ENCODE measurements around the gene LBHD2. TPM values are rescaled to one million over a fixed set of nuclear protein-coding genes. Genes with fewer than 3 reads are reported as not detected.
"Not testable (repeated sequence)": the region's sequence is repeated elsewhere in the genome, so short reads cannot be mapped to it uniquely, and the experiment has no call there.

The LBHD2 gene
- total RNA-seq, 1 donor from 2014 or later: 0.60 TPM

- peak; percentile 67 for DNase-seq (ENCODE audit: low spot score)
Measured at GRCh38 chr14:103118018-103118662, 34.1 kb downstream of the LBHD2 start.

GRCh38 chr14:103118663-103119404 is 34.8 kb downstream of the LBHD2 start:
- peak; percentile 70 for DNase-seq (ENCODE audit: low spot score)

- not testable (repeated sequence) for DNase-seq (ENCODE audit: low spot score)
Measured at GRCh38 chr14:103119527-103119926, 35.5 kb downstream of the LBHD2 start.

GRCh38 chr14:103121121-103121845 is 37.3 kb downstream of the LBHD2 start:
- DNase-seq (ENCODE audit: low spot score): peak; percentile 63

GRCh38 chr14:103121846-103122584 is 38.0 kb downstream of the LBHD2 start:
- peak; percentile 87 for DNase-seq (ENCODE audit: low spot score)

- DNase-seq (ENCODE audit: low spot score): no peak
Measured at GRCh38 chr14:103122585-103122946, 38.6 kb downstream of the LBHD2 start.

GRCh38 chr14:103122947-103123633 is 39.1 kb downstream of the LBHD2 start, which contains the start of gene TNFAIP2:
Gene TNFAIP2, plus strand, starts transcription at chr14:103123461. Its CDS starts 2,997 bp downstream, at chr14:103126458.
- peak; percentile 54 for DNase-seq (ENCODE audit: low spot score)

GRCh38 chr14:103123634-103124500 is 39.9 kb downstream of the LBHD2 start:
- DNase-seq (ENCODE audit: low spot score): no peak

- DNase-seq (ENCODE audit: low spot score): no peak
Measured at GRCh38 chr14:103124501-103125001, 40.5 kb downstream of the LBHD2 start.

- no peak for DNase-seq (ENCODE audit: low spot score)
Measured at GRCh38 chr14:103125098-103126070, 41.4 kb downstream of the LBHD2 start.

- no peak for DNase-seq (ENCODE audit: low spot score)
Measured at GRCh38 chr14:103126088-103126872, 42.3 kb downstream of the LBHD2 start.

- DNase-seq (ENCODE audit: low spot score): peak; percentile 63
Measured at GRCh38 chr14:103126873-103127304, 42.9 kb downstream of the LBHD2 start.

GRCh38 chr14:103127356-103127755 is 43.3 kb downstream of the LBHD2 start:
- DNase-seq (ENCODE audit: low spot score): no peak

- no peak for DNase-seq (ENCODE audit: low spot score)
Measured at GRCh38 chr14:103127861-103128598, 44.0 kb downstream of the LBHD2 start.

- no peak for DNase-seq (ENCODE audit: low spot score)
Measured at GRCh38 chr14:103128631-103129300, 44.8 kb downstream of the LBHD2 start.

GRCh38 chr14:103129301-103130016 is 45.4 kb downstream of the LBHD2 start:
- DNase-seq (ENCODE audit: low spot score): no peak

All from mucosa of gallbladder (tissue), 1 donor.